Thymus (tissue), 11 donors: ENCODE data around the gene SKA1. TPM values are rescaled to one million over a fixed set of nuclear protein-coding genes. Genes with fewer than 3 reads are reported as not detected.
"Not testable (repeated sequence)": the region's sequence is repeated elsewhere in the genome, so short reads cannot be mapped to it uniquely, and the experiment has no call there.

ENCODE experiments used
- DNase-seq, 9 donors: peaks; one replicate each; pipeline ENCODE4 v3.0.0-alpha.2; 2013; ENCODE audit warnings: low spot score in 9 of 9, low read depth in 6 of 9, missing footprints in 1 of 9
- H3K27ac ChIP-seq, 2 donors: one replicate each; pipeline ENCODE4 v1.5.1; 2013; ENCODE audit warnings: control low read depth in 1 of 2, low read depth in 1 of 2, low read length in 1 of 2, mild to moderate bottlenecking in 1 of 2, moderate library complexity in 1 of 2
- H3K27me3 ChIP-seq, 2 donors: one replicate each; pipeline ENCODE4 v1.5.1; 2013; ENCODE audit warnings: low read length in 1 of 2; ENCODE audit not compliant: control insufficient read depth in 2 of 2, insufficient read depth in 1 of 2
- H3K36me3 ChIP-seq, 2 donors: one replicate each; pipeline ENCODE4 v1.5.1; 2013; ENCODE audit warnings: low read length in 1 of 2, mild to moderate bottlenecking in 1 of 2, moderate library complexity in 1 of 2; ENCODE audit not compliant: control insufficient read depth in 2 of 2, insufficient read depth in 2 of 2
- H3K4me1 ChIP-seq, 2 donors: one replicate each; pipeline ENCODE4 v1.5.1; 2013; ENCODE audit warnings: low read length in 2 of 2; ENCODE audit not compliant: control insufficient read depth in 2 of 2, insufficient read depth in 2 of 2
- H3K4me3 ChIP-seq, 2 donors: one replicate each; pipeline ENCODE4 v1.5.1; 2013; ENCODE audit warnings: low read length in 2 of 2, control low read depth in 1 of 2, mild to moderate bottlenecking in 1 of 2
- H3K9me3 ChIP-seq, 2 donors: one replicate each; pipeline ENCODE4 v1.5.1; 2013; ENCODE audit warnings: low read length in 1 of 2, mild to moderate bottlenecking in 1 of 2; ENCODE audit not compliant: control insufficient read depth in 2 of 2, insufficient read depth in 1 of 2
- WGBS: extraction: QIAGEN DNeasy Blood & Tissue Kit; methylation state at CpG from one replicate; pipeline ENCODE4 v1.1.7; 2013; 5-methylcytosine and 5-hydroxymethylcytosine counted together
- polyA plus RNA-seq: library from polyadenylated mRNA; stranded (reverse); fragments of 200-250 nt; gene quantifications from one replicate; pipeline ENCODE4 v1.2.3, GENCODE V29; 2013
- total RNA-seq: library from RNA; stranded (reverse); fragments of 120-200 nt; gene quantifications from one replicate; pipeline ENCODE4 v1.2.4, GENCODE V29; 2013
- donor health status: healthy.

The SKA1 gene
- total and polyA plus RNA-seq, 2 donors = 0.89 to 11.5 TPM

GRCh38 chr18:50400438-50400837 is 25.6 kb downstream of the SKA1 start:
- peaks cover 2 to 67% of the 10 kb centered on the region in 2 donors for H3K27me3 ChIP-seq
- WGBS = 67% methylated on average over 5 of the region's 5 CpGs
- H3K4me3 ChIP-seq = not testable (repeated sequence)

GRCh38 chr18:50401295-50401694 is 26.4 kb downstream of the SKA1 start:
- no peak overlapping the region for H3K27ac ChIP-seq
- no peaks in the 10 kb centered on the region for H3K4me1 ChIP-seq
- H3K36me3 ChIP-seq = no peaks in the 10 kb centered on the region
- no peak for DNase-seq
- no peak overlapping the region for H3K4me3 ChIP-seq
- no peaks in the 10 kb centered on the region for H3K9me3 ChIP-seq
- peaks cover 2 to 75% of the 10 kb centered on the region in 2 donors for H3K27me3 ChIP-seq
- 62% methylated on average over 18 of the region's 18 CpGs for WGBS

More at GRCh38 chr18:50400438-50400837, 25.6 kb downstream of the SKA1 start:
- H3K9me3 ChIP-seq, H3K4me1 ChIP-seq, H3K27ac ChIP-seq, H3K36me3 ChIP-seq, DNase-seq: not testable (repeated sequence)

GRCh38 chr18:50401888-50402287 is 27.0 kb downstream of the SKA1 start:
- H3K4me3 ChIP-seq = no peak overlapping the region
- peaks cover 4 to 78% of the 10 kb centered on the region in 2 donors for H3K27me3 ChIP-seq
- 15% methylated on average over 21 of the region's 21 CpGs for WGBS
- H3K9me3 ChIP-seq = no peaks in the 10 kb centered on the region
- no peak for DNase-seq
- no peaks in the 10 kb centered on the region for H3K4me1 ChIP-seq
- H3K36me3 ChIP-seq = no peaks in the 10 kb centered on the region
- H3K27ac ChIP-seq = no peak overlapping the region

- not testable (repeated sequence) for H3K4me1 ChIP-seq, H3K9me3 ChIP-seq, DNase-seq, H3K27ac ChIP-seq, H3K36me3 ChIP-seq, H3K4me3 ChIP-seq
- H3K27me3 ChIP-seq = peaks cover 4 to 57% of the 10 kb centered on the region in 2 donors
- 57% methylated on average over 13 of the region's 13 CpGs for WGBS
These were observed 30.1 kb downstream of the SKA1 start for GRCh38 chr18:50404752-50405581.

- no peak overlapping the region for H3K4me3 ChIP-seq
- no peaks in the 10 kb centered on the region for H3K4me1 ChIP-seq
- no peaks in the 10 kb centered on the region for H3K9me3 ChIP-seq
- DNase-seq = no peak
- no peaks in the 10 kb centered on the region for H3K36me3 ChIP-seq
- WGBS = 69% methylated on average over 17 of the region's 17 CpGs
- H3K27ac ChIP-seq = no peak overlapping the region
- peaks cover 4 to 51% of the 10 kb centered on the region in 2 donors for H3K27me3 ChIP-seq
These were observed 30.9 kb downstream of the SKA1 start for GRCh38 chr18:50405582-50406271.

GRCh38 chr18:50409236-50409635 is 34.4 kb downstream of the SKA1 start:
- no peak overlapping the region for H3K27ac ChIP-seq
- no peak for DNase-seq
- no peaks in the 10 kb centered on the region for H3K9me3 ChIP-seq
- H3K4me3 ChIP-seq = no peak overlapping the region
- H3K36me3 ChIP-seq = no peaks in the 10 kb centered on the region
- no peaks in the 10 kb centered on the region for H3K4me1 ChIP-seq
- WGBS = 82% methylated on average over 5 of the region's 5 CpGs
- H3K27me3 ChIP-seq = peaks cover 2 to 16% of the 10 kb centered on the region in 2 donors

- Histone ChIP-seq H3K4me3 (no peak overlapping the region), H3K4me1 (no peaks in the 10 kb centered on the region), H3K9me3 (no peaks in the 10 kb centered on the region), H3K27ac (no peak overlapping the region), H3K27me3 (peaks cover 2 to 15% of the 10 kb centered on the region in 2 donors), H3K36me3 (no peaks in the 10 kb centered on the region)
- no peak for DNase-seq
- WGBS = 87% methylated on average over 4 of the region's 4 CpGs
These were observed 35.2 kb downstream of the SKA1 start for GRCh38 chr18:50410008-50410407.

- no peak for DNase-seq
- WGBS = 90% methylated on average over 1 of the region's 1 CpG
- H3K4me1 ChIP-seq = no peaks in the 10 kb centered on the region
These were observed 36.0 kb downstream of the SKA1 start for GRCh38 chr18:50410894-50411293.

GRCh38 chr18:50416832-50417231 is 42.0 kb downstream of the SKA1 start:
- H3K4me1 ChIP-seq, DNase-seq, H3K27me3 ChIP-seq, H3K4me3 ChIP-seq, H3K9me3 ChIP-seq, H3K36me3 ChIP-seq, H3K27ac ChIP-seq: not testable (repeated sequence)
- WGBS = 87% methylated on average over 3 of the region's 3 CpGs

More at GRCh38 chr18:50410894-50411293, 36.0 kb downstream of the SKA1 start:
- no peaks in the 10 kb centered on the region for H3K9me3 ChIP-seq
- no peaks in the 10 kb centered on the region for H3K36me3 ChIP-seq
- H3K27me3 ChIP-seq = peaks cover 2 to 6% of the 10 kb centered on the region in 2 donors
- H3K27ac ChIP-seq = no peak overlapping the region
- H3K4me3 ChIP-seq = no peak overlapping the region
